ENCODE results near the gene AUNIP. TPM values are rescaled to one million over a fixed set of nuclear protein-coding genes. Genes with fewer than 3 reads are reported as not detected.

AUNIP gene
- total and polyA plus RNA-seq, 2 donors (not counting 3 experiments of a cell fraction or from before 2014, with no cell fraction given) = 1.8 to 4.5 TPM

- no peak overlapping the region for H3K4me3 ChIP-seq (replicated peaks in 1 of 3; ENCODE audit: insufficient read depth in 1 of 3, low read depth in 1 of 3, low read length in 3 of 3)
- BruUV-seq (replicated peaks) = no TSS peak
- dilution Hi-C loops (cut with MboI; ENCODE audit: extremely low pct_ligation_motif_present, low sequenced_read_pairs) = no loop called here
These were observed 63.1 kb downstream of the AUNIP start for GRCh38 chr1:25795946-25796810.

More at GRCh38 chr1:25795946-25796810, 63.1 kb downstream of the AUNIP start:
- H3K4me1 ChIP-seq (ENCODE audit: control insufficient read depth, extremely low read depth, insufficient read depth, low read length) = peaks cover 9% of the 10 kb centered on the region
- no peaks in the 10 kb centered on the region for H3K36me3 ChIP-seq (ENCODE audit: control insufficient read depth in 2 of 2, extremely low read depth in 1 of 2, insufficient read depth in 2 of 2, low read length in 2 of 2)
- FAIRE-seq (no peak), DNase-seq (ENCODE audit: low read depth, low spot score) (no peak)
- POLR2A ChIA-PET = no interaction called here
- no peaks in the 10 kb centered on the region for H3K9me1 ChIP-seq (replicated peaks; ENCODE audit: control insufficient read depth, extremely low read depth, insufficient read depth, low read length)
- peaks cover 8% of the 10 kb centered on the region for H3K79me2 ChIP-seq (ENCODE audit: control insufficient read depth, insufficient read depth, low read length)
- H3K9ac ChIP-seq (replicated peaks; ENCODE audit: extremely low read depth, insufficient read depth, low read length) = no peak overlapping the region
- H3K4me2 ChIP-seq (ENCODE audit: insufficient read depth, low read length) = no peak overlapping the region
- no peak overlapping the region for H2AFZ ChIP-seq (ENCODE audit: low read depth, low read length)
- no peak overlapping the region for H3K27ac ChIP-seq (ENCODE audit: insufficient read depth, low read depth, low read length)
- CTCF ChIA-PET = interaction anchor here (0.9 to 7.4 kb wide), 4 partner anchors 187 to 294 kb away, joined by 3 to 80 read pairs (median 3); no protein-coding TSS in a partner anchor
- H3K27me3 ChIP-seq (ENCODE audit: control insufficient read depth in 2 of 2, insufficient read depth in 2 of 2, low read length in 2 of 2) = peaks cover 0 to 1% of the 10 kb centered on the region in 2 experiments
- no peak for TF ChIP-seq FOS (IDR thresholded peaks at IDR 0.05; ENCODE audit: borderline replicate concordance, insufficient read depth, low read length)
- TF ChIP-seq MAX (IDR thresholded peaks at IDR 0.05; ENCODE audit: insufficient read depth, insufficient read length) = no peak
- TF ChIP-seq CTCF (IDR thresholded peaks at IDR 0.05; ENCODE audit: extremely low read depth in 1 of 2, insufficient read depth in 1 of 2, low read depth in 1 of 2, low read length in 2 of 2) = no peak
- TF ChIP-seq POLR2AphosphoS5 (IDR thresholded peaks at IDR 0.05; ENCODE audit: insufficient read depth, low read depth, low read length) = no peak
- TF ChIP-seq JUN (IDR thresholded peaks at IDR 0.05; ENCODE audit: borderline replicate concordance, insufficient read depth, insufficient read length, low read depth) = no peak
- no peak for TF ChIP-seq POLR2A (IDR thresholded peaks at IDR 0.05; ENCODE audit: low read depth, low read length)
- no peak for TF ChIP-seq EZH2 (IDR thresholded peaks at IDR 0.05; ENCODE audit: borderline replicate concordance, low read depth, low read length, severe bottlenecking)
- TF ChIP-seq MYC (IDR thresholded peaks at IDR 0.05; ENCODE audit: low read depth, low read length) = no peak
- TF ChIP-seq GATA2 (IDR thresholded peaks at IDR 0.05; ENCODE audit: insufficient read depth, insufficient read length, low read depth, low read length) = no peak
- H4K20me1 ChIP-seq (replicated peaks; ENCODE audit: control insufficient read depth, extremely low read depth, insufficient read depth, low read length) = no peaks in the 10 kb centered on the region
- H3K9me3 ChIP-seq (replicated peaks; ENCODE audit: control insufficient read depth, insufficient read depth, low read length) = no peaks in the 10 kb centered on the region
- intact Hi-C loops (cut with micrococcal nuclease) = loop anchor here (1.0 to 5.0 kb wide), 2 partner anchors 188 to 254 kb away; partner anchors contain the start of gene LDLRAP1
